GM23338 (cell line): ENCODE data around the gene RPL28. TPM values are rescaled to one million over a fixed set of nuclear protein-coding genes. Genes with fewer than 3 reads are reported as not detected.

Experiments used
- ATAC-seq: fragments of 200-7000 bp; cut with Tn5 transposase; 3 replicates; pipeline ENCODE4 v1.9.1; 2020
- DNase-seq: peaks from one replicate; pipeline ENCODE4 v3.0.0-alpha.2; 2015; ENCODE audit warnings: low spot score
- H2AFZ ChIP-seq: fragments of 200-600 bp; sonication (generic); 2 replicates; pipeline ENCODE4 v1.8.0; 2016; ENCODE audit warnings: antibody characterized with exemption, mild to moderate bottlenecking, moderate library complexity
- H3F3A ChIP-seq: fragments of 200-600 bp; sonication (generic); replicated peaks from 2 replicates; pipeline ENCODE4 v1.8.0; 2017; ENCODE audit warnings: antibody characterized with exemption, mixed run types, low read depth
- H3K27ac ChIP-seq: fragments of 200-600 bp; sonication (generic); 2 replicates; pipeline ENCODE4 v1.6.1; 2016; ENCODE audit warnings: low read depth
- H3K27me3 ChIP-seq: fragments of 200-600 bp; sonication (generic); 2 replicates; pipeline ENCODE4 v1.8.0; 2016; ENCODE audit warnings: mild to moderate bottlenecking, mixed run types, moderate library complexity; ENCODE audit not compliant: insufficient read depth
- H3K36me3 ChIP-seq: fragments of 200-600 bp; sonication (generic); 2 replicates; pipeline ENCODE4 v1.8.0; 2016; ENCODE audit warnings: mild to moderate bottlenecking; ENCODE audit not compliant: insufficient read depth
- H3K4me1 ChIP-seq: fragments of 200-600 bp; sonication (generic); 2 replicates; pipeline ENCODE4 v1.8.0; 2016; ENCODE audit warnings: mild to moderate bottlenecking, moderate library complexity; ENCODE audit not compliant: insufficient read depth
- H3K4me2 ChIP-seq: fragments of 200-600 bp; sonication (generic); 2 replicates; pipeline ENCODE4 v1.7.1; 2017; ENCODE audit warnings: mixed run types
- H3K4me3 ChIP-seq: fragments of 200-600 bp; sonication (generic); 2 replicates; pipeline ENCODE4 v1.6.1; 2016; ENCODE audit warnings: mixed run types
- H3K79me2 ChIP-seq: fragments of 200-600 bp; sonication (generic); replicated peaks from 2 replicates; pipeline ENCODE4 v1.8.0; 2017; ENCODE audit warnings: mild to moderate bottlenecking; ENCODE audit not compliant: insufficient read depth
- H3K9me2 ChIP-seq: fragments of 200-600 bp; sonication (generic); 2 replicates; pipeline ENCODE4 v1.8.0; 2017; ENCODE audit not compliant: insufficient read depth
- H4K20me1 ChIP-seq: fragments of 200-600 bp; sonication (generic); replicated peaks from 2 replicates; pipeline ENCODE4 v1.8.0; 2017; ENCODE audit warnings: mild to moderate bottlenecking; ENCODE audit not compliant: insufficient read depth
- H3K27ac Mint-ChIP-seq: 2 replicates; pipeline ENCODE4 v1.8.0; 2020; ENCODE audit warnings: inconsistent platforms, mild to moderate bottlenecking, moderate library complexity, mixed read lengths
- H3K27me3 Mint-ChIP-seq: 3 replicates; pipeline ENCODE4 v1.8.0; 2022; ENCODE audit warnings: low read depth, mild to moderate bottlenecking, moderate library complexity, mixed read lengths, inconsistent platforms; ENCODE audit not compliant: insufficient read depth, poor library complexity
- H3K36me3 Mint-ChIP-seq: 3 replicates; pipeline ENCODE4 v1.8.0; 2021; ENCODE audit warnings: low read depth, mild to moderate bottlenecking, inconsistent platforms, moderate library complexity, mixed read lengths
- H3K4me1 Mint-ChIP-seq: 3 replicates; pipeline ENCODE4 v1.8.0; 2020; ENCODE audit warnings: mild to moderate bottlenecking, inconsistent platforms, mixed read lengths
- H3K4me3 Mint-ChIP-seq: 3 replicates; pipeline ENCODE4 v1.8.0; 2021; ENCODE audit warnings: moderate library complexity, mild to moderate bottlenecking, inconsistent platforms, mixed read lengths
- H3K9me3 Mint-ChIP-seq: 3 replicates; pipeline ENCODE4 v1.8.0; 2020; ENCODE audit warnings: moderate library complexity, mild to moderate bottlenecking, inconsistent platforms, mixed read lengths
- CREB1 ChIP-seq: fragments of 250-450 bp; sonication (Bioruptor Pico); IDR thresholded peaks from 2 replicates; pipeline ENCODE4 v1.5.0; 2020; ENCODE audit warnings: low read depth, mild to moderate bottlenecking, moderate library complexity
- EZH2 ChIP-seq: fragments of 200-600 bp; sonication (generic); IDR thresholded peaks from one replicate; pipeline ENCODE4 v1.8.0; 2017; ENCODE audit warnings: antibody characterized with exemption, mild to moderate bottlenecking, low read depth; ENCODE audit not compliant: unreplicated experiment
- JUNB ChIP-seq: IDR thresholded peaks from one replicate; pipeline ENCODE4 v1.6.1; 2016; ENCODE audit warnings: antibody characterized with exemption; ENCODE audit not compliant: unreplicated experiment
- NANOG ChIP-seq: IDR thresholded peaks from 2 replicates; pipeline ENCODE4 v1.6.1; 2016; ENCODE audit warnings: antibody characterized with exemption, borderline replicate concordance
- REST ChIP-seq: IDR thresholded peaks from one replicate; pipeline ENCODE4 v1.6.1; 2018; ENCODE audit warnings: antibody characterized with exemption; ENCODE audit not compliant: unreplicated experiment
- STAT1 ChIP-seq: IDR thresholded peaks from one replicate; pipeline ENCODE4 v1.6.1; 2016; ENCODE audit warnings: antibody characterized with exemption; ENCODE audit not compliant: unreplicated experiment
- ZNF114 ChIP-seq: fragments of 250-450 bp; sonication (Bioruptor Pico); IDR thresholded peaks from 2 replicates; pipeline ENCODE4 v1.5.0; 2020; ENCODE audit warnings: mild to moderate bottlenecking, moderate library complexity
- ZNF331 ChIP-seq: fragments of 250-450 bp; sonication (Bioruptor Pico); IDR thresholded peaks from 2 replicates; pipeline ENCODE4 v1.5.0; 2020; ENCODE audit warnings: low read depth, mild to moderate bottlenecking, moderate library complexity
- ZNF462 ChIP-seq: fragments of 250-450 bp; sonication (Bioruptor Pico); IDR thresholded peaks from 2 replicates; pipeline ENCODE4 v1.5.0; 2020; ENCODE audit warnings: mild to moderate bottlenecking, moderate library complexity
- polyA plus RNA-seq: library from polyadenylated mRNA; unstranded; fragments of >200 nt; fragmentation: Nextera tagmentation; extraction: Ambion mirVana; gene quantifications from 2 replicates; pipeline ENCODE4 v1.2.1, GENCODE V29; 2016
- total RNA-seq: library from RNA; depleted of rRNA; stranded (reverse); fragments of >200 nt; shearing (Covaris generic); gene quantifications from 2 replicates; pipeline ENCODE4 v1.2.3, GENCODE V29; 2014
- TF ChIP-seq, protein P1 (sequence below): IDR thresholded peaks from 2 replicates; pipeline ENCODE4 v1.6.1; 2016; ENCODE audit warnings: antibody characterized with exemption

Gene RPL28
- total and polyA plus RNA-seq, 2 experiments from 2014 or later, result 737 to 1,528 TPM

GRCh38 chr19:55432241-55432959, 46.7 kb downstream of the RPL28 start:
- ATAC-seq (no peak), DNase-seq (no peak)
- H3K79me2 ChIP-seq, result no peaks in the 10 kb centered on the region
- no peak overlapping the region for H2AFZ ChIP-seq
- peaks cover 7% of the 10 kb centered on the region for H3K27me3 Mint-ChIP-seq
- H3K36me3 ChIP-seq, result no peaks in the 10 kb centered on the region
- no peak overlapping the region for H3K4me2 ChIP-seq
- H3K4me3 Mint-ChIP-seq, result no peak overlapping the region
- no peaks in the 10 kb centered on the region for H3K9me2 ChIP-seq
- peaks cover 7% of the 10 kb centered on the region for H3K4me1 Mint-ChIP-seq
- peaks cover 12% of the 10 kb centered on the region for H3K9me3 Mint-ChIP-seq
- H3K4me1 ChIP-seq, result 0 out of 2 replicates have a peak, but pooled peaks cover 7% of the 10 kb centered on the region
- H3K36me3 Mint-ChIP-seq, result no peaks in the 10 kb centered on the region
- H3K4me3 ChIP-seq, result no peak overlapping the region
- no peaks in the 10 kb centered on the region; the same call in 1 of the 2 replicates for H3F3A ChIP-seq
- H4K20me1 ChIP-seq, result no peaks in the 10 kb centered on the region
- H3K27ac ChIP-seq, result no peak overlapping the region
- peaks cover 15% of the 10 kb centered on the region; the same call in 1 of the 2 replicates for H3K27me3 ChIP-seq
- TF ChIP-seq CREB1, result peak; percentile 47; the same call in 1 of the 2 replicates
- TF ChIP-seq STAT1, result no peak
- H3K27ac Mint-ChIP-seq, result no peak overlapping the region

GRCh38 chr19:55433292-55433691, 47.6 kb downstream of the RPL28 start:
- Histone ChIP-seq H3K36me3 (no peaks in the 10 kb centered on the region), H3K4me3 (no peak overlapping the region), H3K9me2 (no peaks in the 10 kb centered on the region), H4K20me1 (no peaks in the 10 kb centered on the region), H3K4me1 (0 out of 2 replicates have a peak, but pooled peaks cover 7% of the 10 kb centered on the region), H3K4me2 (no peak overlapping the region), H3K27ac (no peak overlapping the region), H3K27me3 (peaks cover 18% of the 10 kb centered on the region; the same call in 1 of the 2 replicates), H2AFZ (no peak overlapping the region), H3K79me2 (no peaks in the 10 kb centered on the region), H3F3A (no peaks in the 10 kb centered on the region; the same call in 1 of the 2 replicates)
- DNase-seq (no peak), ATAC-seq (no peak)
- Mint-ChIP-seq H3K4me3 (no peak overlapping the region), H3K27me3 (peaks cover 13% of the 10 kb centered on the region), H3K4me1 (peaks cover 9% of the 10 kb centered on the region), H3K27ac (no peak overlapping the region), H3K36me3 (no peaks in the 10 kb centered on the region), H3K9me3 (peaks cover 12% of the 10 kb centered on the region)
- TF ChIP-seq STAT1 (no peak), ZNF114 (CRISPR knock-in tag) (no peak), ZNF331 (CRISPR knock-in tag) (no peak), REST (no peak), JUNB (no peak), NANOG (no peak), CREB1 (no peak), ZNF462 (no peak), EZH2 (no peak)
- TF ChIP-seq, protein P1, sequence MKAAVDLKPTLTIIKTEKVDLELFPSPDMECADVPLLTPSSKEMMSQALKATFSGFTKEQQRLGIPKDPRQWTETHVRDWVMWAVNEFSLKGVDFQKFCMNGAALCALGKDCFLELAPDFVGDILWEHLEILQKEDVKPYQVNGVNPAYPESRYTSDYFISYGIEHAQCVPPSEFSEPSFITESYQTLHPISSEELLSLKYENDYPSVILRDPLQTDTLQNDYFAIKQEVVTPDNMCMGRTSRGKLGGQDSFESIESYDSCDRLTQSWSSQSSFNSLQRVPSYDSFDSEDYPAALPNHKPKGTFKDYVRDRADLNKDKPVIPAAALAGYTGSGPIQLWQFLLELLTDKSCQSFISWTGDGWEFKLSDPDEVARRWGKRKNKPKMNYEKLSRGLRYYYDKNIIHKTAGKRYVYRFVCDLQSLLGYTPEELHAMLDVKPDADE, result no peak
